CD4-positive, alpha-beta T cell treated with Interleukin-10 for 1 hour (primary cell): ENCODE measurements around the gene ZNF438.
"Not testable (repeated sequence)": the region's sequence is repeated elsewhere in the genome, so short reads cannot be mapped to it uniquely, and the experiment has no call there.

ENCODE experiments used
- DNase-seq: peaks from one replicate; pipeline ENCODE4 v3.0.0-alpha.2; 2020

ZNF438 gene

DNA sequence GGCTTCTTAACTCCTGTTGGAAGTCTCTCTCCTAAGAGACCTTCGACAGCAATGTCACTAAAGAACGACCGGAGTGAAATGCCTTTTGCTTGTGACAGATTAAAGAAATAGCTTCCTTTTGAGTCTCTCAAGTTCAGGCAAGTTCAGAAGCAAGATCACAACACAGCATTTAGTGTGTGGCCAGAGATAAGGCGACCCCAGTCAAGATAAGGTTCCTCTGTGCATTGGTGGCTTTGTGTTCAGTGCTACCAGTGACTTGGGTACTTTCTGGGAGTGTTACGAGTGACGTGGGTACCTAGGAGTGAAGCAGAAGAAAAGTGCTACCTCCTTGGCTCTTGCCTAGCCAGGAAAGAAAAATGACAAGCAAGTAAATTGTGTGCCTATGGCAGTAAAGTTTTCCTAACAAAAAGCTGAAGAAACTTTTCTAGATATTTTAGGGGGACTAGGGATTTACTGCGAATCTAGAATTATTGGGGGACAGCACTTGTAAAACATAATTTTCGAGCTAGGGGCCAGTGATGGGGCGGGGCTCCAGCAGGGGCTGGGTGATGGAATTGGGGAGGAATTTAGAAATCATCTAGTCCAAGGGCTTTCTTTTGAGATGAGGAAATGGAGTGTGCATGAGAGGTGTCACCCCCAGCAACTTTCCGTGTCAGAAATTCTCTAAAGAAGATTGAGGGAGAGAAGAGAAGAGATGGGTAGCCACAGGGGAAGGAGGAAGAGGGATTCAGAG is 210.2 kb downstream of the ZNF438 start:
- no peak for DNase-seq

DNA sequence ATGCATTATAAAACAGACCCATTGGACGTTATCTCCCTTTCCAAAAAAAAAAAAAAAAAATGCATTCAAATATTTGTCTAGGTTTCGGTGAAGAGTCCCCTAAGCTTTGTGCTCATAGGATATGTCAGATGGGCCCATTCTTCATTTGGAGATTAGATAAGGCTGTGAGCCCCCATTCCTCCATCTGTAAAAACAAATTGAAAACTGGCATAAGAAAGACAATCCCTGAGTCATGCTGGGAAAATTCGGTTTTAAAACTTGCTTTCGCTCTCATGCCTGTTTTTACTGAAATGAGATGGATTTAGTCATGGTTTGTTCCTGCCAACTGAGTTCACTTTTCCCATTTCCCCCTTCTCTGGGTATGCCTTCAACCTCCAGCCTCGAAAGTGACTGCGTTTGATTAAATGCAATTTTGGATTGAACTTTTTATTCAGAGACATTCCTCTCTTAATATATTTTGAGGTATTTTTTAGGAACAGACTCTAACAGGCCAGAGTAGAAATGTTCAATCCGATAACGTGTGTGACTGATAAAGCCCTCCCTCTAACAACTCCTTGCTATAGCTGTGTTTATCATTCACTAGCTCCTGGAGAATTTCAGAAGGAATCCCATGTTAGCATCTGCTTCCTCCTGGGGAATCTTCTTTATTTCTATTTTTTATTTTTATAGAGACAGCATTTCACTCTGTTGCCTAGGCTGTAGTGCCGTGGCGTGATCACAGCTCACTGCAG is 211.2 kb downstream of the ZNF438 start:
- no peak for DNase-seq

DNA sequence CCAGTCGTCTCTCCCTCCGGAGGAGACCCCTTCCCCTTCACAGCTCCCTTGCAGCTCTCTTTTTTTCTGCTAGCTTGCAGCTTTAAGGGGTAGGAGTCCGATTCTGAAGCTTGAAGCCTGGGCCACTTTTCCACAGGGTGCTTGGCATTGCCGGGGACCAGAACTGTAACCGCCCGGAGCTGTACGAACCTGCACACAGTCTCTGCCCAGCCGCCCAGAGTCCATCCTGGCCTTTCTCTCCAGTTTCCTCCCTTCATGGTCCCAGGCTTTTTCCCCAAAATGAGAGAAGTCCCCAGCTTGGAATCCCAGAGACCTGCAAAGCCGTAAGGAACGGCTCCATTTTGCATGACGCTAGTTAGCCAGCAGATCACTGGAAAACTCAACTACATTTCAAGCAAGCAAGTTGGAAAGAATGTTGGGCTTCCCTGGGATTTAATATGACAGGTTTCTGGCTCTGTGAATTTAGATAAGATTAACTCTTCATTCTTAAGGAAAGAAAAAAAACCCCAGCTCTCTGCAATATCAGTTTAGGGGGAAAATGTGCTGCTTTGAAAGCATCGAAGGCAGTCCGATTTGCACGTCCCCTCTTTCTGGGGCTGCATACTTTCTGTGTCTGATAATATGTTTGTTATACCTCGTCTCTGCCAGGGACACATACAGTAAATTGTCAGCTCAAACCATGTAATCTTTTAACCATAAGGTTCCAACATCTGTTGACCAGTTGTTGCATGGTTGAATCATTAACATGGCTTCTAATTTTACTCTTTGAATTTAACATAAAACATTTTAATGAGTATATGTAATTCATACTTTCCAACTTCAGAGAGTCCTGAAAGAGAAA is 212.1 kb downstream of the ZNF438 start:
- no peak for DNase-seq

DNA sequence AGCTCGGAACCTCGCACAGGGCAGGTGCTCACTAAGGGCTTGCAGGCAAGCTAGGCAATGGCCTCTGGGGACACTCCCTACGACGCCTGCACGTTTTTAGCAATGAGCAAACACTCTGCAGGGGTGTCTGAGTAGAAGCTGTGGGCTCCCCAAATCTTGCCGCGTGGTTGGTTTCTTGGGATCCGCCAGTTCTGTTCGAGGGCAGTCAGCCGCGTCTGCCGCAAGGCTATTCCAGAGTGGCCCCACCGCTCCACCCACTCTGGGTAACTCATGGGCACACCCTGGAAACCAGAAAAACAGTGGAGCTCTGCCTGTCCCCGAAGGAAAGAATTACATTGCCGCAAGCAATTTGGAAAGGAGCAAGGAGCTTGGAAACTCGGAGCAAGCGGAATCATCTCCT is 212.8 kb downstream of the ZNF438 start:
- DNase-seq = no peak

GRCh38 chr10:30818010-30818660 is 213.5 kb downstream of the ZNF438 start:
- DNase-seq = no peak

DNA sequence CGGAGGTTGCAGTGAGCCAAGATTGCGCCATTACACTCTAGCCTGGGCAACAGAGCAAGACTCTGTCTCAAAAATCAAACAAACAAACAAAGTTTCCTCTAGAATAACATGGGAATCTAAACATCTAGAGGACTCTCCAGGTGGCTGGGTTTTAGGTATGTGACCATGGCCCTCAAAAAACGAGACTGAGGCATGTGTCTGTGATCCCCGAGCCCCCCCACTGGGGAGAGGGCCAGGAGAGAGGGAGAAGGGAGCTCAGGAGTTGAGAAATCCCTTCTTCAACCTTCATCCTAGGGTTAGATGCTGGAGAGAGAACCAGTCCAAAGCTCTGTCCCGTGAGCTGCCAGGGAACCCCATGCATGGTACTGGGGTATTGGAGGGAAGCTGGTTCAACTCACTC is 214.1 kb downstream of the ZNF438 start:
- DNase-seq = no peak

GRCh38 chr10:30816820-30817171 is 214.9 kb downstream of the ZNF438 start:
- no peak for DNase-seq

- DNase-seq = no peak
Measured at GRCh38 chr10:30816159-30816819, 215.4 kb downstream of the ZNF438 start.

GRCh38 chr10:30813872-30814481 is 217.7 kb downstream of the ZNF438 start:
- no peak for DNase-seq

DNA sequence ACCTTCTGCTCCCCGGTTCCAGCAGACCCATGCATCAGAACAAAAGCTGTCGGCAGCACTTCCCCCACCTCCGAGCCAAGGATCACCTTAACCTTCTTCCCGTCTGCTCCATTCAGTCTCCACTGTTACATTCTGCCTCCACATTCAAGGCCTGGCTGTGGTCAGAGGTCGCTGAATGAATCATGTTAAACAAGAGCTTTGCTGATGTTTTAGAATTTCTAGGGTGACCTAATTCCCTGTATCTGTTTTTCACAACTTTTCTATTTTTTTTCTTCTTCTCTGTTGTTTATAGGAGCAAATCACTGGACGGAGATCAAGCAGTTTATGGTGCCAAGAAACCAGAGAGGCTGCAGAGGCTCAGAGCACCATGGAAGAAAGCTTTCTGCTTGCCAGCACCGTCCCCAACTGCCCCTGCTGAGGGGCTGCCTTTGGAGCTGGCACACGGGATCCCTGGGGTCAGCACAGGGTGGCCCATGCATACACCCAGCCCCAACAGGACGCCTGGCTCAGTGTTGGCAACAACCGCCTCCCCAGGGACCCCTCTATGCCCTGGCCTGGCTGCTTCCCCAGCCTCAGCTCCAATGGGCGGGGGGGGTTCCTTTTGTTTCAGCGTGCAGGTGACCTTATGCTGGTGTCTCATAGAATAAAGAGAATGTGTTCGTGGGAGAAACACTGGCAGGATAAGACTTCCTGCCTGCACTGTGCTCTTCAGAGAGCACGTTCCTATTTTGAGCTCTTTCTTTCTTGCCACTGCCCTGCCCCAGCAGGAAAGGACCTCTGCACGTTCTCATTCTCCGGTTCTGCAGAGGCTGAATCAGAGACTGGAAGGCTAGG is 219.4 kb downstream of the ZNF438 start:
- DNase-seq = no peak

- no peak for DNase-seq
Measured at GRCh38 chr10:30811276-30812017, 220.2 kb downstream of the ZNF438 start.

GRCh38 chr10:30810416-30810815 is 221.2 kb downstream of the ZNF438 start:
- DNase-seq = no peak

- no peak for DNase-seq
Measured at GRCh38 chr10:30806850-30807249, 224.8 kb downstream of the ZNF438 start.

DNA sequence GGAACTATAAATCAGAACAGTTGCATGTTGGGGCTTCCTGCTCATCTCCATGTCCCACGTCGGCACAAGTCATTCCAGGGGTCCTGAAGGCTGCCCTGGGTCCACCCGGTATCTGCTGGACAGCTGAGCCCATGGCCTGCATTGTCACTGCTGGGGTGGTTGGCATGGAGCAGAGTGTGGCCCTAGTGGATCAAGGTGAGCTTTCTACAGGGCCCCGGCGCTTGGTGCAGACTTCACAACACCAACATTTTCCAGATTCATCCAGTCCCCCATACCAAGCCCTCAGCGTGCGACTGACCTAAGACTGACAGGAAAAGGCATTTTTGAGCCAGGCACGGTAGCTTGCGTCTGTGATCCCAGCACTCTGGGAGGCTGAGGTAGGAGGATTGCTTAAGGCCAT is 226.6 kb downstream of the ZNF438 start:
- DNase-seq = no peak

DNA sequence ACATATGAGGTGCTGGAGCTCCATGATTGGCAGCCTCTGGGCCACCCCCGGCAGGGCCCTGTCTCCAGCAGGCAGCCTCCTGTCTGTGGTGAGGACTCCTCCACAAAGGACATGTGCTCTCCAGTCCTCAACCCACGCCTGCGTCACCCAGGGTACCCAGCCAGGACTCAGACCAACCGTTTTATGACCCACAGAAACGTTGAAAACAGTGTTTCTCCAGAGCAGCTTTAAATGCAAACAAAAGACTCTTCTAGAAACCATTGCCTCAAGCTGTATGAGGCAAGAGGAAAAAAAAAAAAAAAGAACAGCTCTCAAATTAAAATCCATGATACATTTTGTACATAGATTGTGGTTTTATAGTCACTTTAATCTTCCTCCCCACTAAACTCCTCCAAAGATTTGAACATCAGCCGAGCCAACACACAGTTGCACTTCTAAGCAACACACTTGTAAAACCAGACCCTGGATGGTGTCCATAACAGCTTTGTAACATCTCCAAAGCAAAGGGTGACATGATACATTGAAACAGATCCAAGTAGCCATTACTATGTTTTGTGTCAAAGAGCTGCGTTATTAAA is 227.1 kb downstream of the ZNF438 start:
- DNase-seq = no peak

GRCh38 chr10:30803892-30804322 is 227.8 kb downstream of the ZNF438 start:
- DNase-seq = no peak

DNA sequence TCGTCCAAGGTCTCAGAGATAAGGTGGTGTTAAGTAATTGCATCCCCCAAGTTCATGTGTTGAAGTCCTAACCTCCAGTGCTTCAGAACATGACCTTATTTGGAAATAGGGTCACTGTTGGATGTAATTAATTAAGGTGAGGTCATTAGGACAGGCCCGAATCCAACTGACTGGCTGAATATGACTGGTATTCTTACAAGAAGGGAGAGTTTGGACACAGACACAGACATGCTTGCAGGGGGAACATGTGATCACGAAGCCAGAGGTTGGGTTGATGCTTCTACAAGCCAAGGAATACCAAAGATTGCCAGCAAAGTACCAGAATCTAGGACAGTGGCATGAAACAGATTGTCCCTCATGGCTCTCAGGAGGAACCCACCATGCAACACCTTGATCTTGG is 228.6 kb downstream of the ZNF438 start:
- DNase-seq = no peak

DNA sequence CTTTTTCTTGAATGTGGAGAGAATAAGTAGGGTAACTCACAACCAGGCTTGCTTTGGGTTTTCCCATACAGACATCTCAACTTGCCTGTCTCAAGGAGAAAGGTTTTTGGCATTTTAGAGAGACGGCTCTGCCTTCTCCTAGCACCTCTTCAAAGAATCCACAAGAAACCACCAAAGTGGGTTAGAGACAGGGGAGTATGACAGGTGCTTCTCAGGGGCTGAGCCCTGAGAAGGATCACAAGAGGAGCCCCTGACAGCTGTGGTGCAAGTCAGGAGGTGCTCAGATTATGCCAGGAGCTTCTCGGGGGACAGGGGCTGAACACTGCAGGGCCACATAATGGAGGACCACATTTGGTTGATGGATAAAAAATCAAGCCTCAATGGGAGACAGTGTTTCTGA is 231.3 kb downstream of the ZNF438 start:
- no peak for DNase-seq

DNA sequence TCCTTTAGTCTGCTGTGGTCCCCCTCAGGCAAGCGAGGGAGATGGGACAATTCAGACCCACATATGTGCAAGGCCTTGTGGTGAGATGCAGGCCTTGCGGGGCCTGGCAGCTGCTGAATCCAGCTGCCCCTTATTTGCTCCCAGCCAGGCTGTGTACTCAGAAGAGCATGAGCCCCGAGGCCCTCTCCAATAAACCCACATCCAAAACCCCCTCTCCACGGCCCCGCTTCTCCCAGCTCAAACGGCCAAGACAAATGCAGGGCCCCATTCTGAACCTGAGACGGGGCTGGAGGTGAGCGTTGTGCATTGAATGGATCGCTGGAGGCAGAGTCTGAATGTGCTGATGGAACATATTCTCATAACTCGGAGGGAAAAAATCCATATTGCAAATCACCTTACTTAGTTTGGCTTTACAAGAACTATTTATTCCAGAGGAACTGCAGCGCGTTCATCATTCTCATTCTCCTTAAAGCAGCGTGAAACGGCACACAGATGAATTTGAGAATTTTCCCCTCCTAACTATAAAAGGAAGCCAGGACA is 232.9 kb downstream of the ZNF438 start:
- DNase-seq = no peak

DNA sequence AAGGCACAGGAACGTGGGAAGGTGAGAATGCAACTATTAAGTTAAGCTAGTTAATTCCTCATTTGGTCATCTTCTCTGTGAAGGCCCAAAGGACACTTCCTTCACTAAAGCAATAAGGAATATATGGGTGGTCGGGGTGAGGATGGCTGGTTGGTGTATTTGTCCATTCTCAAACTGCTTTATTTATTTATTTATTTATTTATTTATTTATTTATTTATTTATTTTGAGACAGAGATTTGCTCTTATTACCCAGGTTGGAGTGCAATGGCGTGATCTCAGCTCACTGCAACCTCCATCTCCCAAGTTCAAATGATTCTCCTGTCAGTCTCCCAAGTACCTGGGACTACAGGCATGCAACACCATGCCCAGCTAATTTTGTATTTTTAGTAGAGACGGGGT is 236.6 kb downstream of the ZNF438 start:
- not testable (repeated sequence) for DNase-seq
